ENCODE results near the gene ZBED6.

DNA sequence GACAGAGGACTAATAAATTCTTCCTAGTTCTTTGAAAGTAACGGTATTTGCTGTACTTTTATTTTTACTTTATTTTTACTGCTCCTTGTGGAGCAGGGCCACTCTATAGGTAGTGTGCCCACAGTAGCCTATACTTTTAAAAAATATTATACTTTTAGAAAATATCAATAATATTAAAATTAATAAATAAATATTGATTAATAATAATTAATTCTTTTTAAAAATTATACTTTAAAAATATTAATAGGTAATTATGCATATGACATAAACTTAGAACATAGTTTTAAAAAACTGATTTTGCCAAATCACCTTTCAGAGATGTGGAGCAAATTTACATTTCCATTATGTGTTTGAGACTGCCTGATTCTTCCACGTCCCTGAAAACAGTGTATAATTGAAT lies 30.8 kb downstream of the ZBED6 start:
- no peak for TF ChIP-seq EZH2 (IDR thresholded peaks at IDR 0.05; ENCODE audit: low read depth, unreplicated experiment)
- no peak for TF ChIP-seq CREB1 (CRISPR knock-in tag; IDR thresholded peaks at IDR 0.05; ENCODE audit: low read depth)
- TF ChIP-seq, protein P1, sequence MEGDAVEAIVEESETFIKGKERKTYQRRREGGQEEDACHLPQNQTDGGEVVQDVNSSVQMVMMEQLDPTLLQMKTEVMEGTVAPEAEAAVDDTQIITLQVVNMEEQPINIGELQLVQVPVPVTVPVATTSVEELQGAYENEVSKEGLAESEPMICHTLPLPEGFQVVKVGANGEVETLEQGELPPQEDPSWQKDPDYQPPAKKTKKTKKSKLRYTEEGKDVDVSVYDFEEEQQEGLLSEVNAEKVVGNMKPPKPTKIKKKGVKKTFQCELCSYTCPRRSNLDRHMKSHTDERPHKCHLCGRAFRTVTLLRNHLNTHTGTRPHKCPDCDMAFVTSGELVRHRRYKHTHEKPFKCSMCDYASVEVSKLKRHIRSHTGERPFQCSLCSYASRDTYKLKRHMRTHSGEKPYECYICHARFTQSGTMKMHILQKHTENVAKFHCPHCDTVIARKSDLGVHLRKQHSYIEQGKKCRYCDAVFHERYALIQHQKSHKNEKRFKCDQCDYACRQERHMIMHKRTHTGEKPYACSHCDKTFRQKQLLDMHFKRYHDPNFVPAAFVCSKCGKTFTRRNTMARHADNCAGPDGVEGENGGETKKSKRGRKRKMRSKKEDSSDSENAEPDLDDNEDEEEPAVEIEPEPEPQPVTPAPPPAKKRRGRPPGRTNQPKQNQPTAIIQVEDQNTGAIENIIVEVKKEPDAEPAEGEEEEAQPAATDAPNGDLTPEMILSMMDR (conservative IDR thresholded peaks at IDR 0.05; ENCODE audit: low read depth in 2 of 2), result no peak
- TF ChIP-seq, protein P2, sequence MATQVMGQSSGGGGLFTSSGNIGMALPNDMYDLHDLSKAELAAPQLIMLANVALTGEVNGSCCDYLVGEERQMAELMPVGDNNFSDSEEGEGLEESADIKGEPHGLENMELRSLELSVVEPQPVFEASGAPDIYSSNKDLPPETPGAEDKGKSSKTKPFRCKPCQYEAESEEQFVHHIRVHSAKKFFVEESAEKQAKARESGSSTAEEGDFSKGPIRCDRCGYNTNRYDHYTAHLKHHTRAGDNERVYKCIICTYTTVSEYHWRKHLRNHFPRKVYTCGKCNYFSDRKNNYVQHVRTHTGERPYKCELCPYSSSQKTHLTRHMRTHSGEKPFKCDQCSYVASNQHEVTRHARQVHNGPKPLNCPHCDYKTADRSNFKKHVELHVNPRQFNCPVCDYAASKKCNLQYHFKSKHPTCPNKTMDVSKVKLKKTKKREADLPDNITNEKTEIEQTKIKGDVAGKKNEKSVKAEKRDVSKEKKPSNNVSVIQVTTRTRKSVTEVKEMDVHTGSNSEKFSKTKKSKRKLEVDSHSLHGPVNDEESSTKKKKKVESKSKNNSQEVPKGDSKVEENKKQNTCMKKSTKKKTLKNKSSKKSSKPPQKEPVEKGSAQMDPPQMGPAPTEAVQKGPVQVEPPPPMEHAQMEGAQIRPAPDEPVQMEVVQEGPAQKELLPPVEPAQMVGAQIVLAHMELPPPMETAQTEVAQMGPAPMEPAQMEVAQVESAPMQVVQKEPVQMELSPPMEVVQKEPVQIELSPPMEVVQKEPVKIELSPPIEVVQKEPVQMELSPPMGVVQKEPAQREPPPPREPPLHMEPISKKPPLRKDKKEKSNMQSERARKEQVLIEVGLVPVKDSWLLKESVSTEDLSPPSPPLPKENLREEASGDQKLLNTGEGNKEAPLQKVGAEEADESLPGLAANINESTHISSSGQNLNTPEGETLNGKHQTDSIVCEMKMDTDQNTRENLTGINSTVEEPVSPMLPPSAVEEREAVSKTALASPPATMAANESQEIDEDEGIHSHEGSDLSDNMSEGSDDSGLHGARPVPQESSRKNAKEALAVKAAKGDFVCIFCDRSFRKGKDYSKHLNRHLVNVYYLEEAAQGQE (IDR thresholded peaks at IDR 0.05; ENCODE audit: unreplicated experiment), result no peak
